GM21390 (cell line): ENCODE data around the gene EPS8L2.
"Not testable (repeated sequence)": the region's sequence is repeated elsewhere in the genome, so short reads cannot be mapped to it uniquely, and the experiment has no call there.

Experiments used
- ATAC-seq: cut with Tn5 transposase; IDR thresholded peaks from one replicate; pipeline ENCODE4 v1.9.1; 2021; ENCODE audit not compliant: unreplicated experiment

Gene EPS8L2

GRCh38 chr11:689625-690024 is 16.4 kb upstream of the EPS8L2 start:
- no peak for ATAC-seq

- not testable (repeated sequence) for ATAC-seq
These were observed 15.8 kb upstream of the EPS8L2 start for GRCh38 chr11:690244-690643.

DNA sequence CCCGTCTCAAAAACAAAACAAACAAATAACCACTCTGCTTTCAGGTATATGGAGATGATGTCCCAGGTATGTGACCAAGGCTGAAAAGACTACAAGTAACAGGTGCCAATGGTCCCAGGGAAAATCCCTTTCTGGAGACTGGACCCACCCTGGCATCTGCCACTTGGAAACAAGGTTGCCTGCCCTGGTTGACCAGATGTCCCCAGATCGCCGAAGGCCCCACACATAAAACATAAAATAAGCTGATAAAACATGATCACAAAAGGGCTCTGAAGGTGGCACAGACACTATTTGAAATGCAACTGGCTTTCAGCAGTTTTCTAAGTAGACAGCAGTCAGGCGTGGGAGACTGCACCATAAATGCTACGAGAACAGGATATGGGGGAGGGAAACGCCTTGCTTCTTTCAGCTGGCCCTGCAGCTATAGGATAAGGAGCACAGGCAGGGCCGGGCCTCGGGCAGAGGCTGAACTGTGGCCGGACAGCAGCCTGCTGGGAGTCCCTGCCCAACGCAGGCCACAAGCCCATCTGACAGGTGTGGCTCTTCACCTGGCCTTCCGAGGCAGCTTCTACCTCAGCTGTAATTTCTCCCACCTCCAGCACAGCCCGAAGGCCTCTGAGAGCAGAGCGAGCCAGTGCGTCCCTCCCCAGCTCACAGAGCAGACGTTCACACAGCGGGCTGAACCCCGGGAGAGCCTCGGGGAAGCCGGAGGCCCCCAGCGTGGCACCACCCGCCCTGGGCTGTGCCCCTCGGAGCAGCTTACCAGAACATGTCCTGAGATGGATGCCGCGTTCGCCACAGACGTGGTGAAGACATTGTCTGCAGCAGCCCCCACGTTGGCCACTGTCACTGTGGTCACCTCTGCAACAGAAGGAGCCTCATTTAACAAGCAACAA is 15.0 kb upstream of the EPS8L2 start:
- no peak for ATAC-seq

DNA sequence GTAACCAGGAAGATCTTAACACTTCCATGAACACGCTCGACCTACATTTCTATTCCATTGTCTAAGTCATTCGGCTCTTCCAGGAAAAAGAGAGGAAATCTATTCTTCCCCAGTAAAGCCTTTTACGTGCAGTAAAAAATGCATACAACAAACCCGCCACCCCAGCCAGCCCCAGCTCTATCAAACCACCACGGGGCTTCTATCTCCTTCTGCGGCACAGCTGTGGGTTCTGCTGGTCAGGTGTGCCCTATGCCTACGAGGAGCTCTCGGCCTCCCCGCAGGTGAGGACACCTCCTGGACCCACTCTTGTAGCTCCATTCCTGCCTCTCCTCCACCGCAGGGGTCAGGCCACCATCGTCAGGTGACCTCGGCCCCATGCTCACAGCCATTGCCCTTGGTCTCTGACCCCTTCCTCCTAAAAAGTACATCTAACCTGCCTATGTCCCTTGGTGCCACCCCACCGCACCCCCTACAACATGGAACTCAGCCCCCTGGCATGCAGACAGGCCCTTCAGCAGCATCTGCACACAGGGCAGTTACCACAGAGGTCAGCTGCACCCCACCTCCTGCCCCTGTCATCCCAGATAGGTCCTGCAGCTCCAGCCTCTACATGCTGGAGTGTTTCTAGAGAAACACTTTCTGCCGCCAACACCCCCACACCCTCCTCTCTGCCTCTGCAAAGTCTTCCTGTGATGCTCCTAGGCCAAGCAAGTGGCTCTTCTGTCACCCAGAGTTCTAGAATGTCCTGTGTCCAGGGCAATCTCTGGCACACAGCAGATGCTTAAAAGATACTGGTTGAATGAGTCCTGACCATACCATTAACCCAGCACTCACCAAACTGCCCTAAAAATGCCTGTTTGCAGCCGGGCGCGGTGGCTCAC is 14.1 kb upstream of the EPS8L2 start:
- no peak for ATAC-seq

DNA sequence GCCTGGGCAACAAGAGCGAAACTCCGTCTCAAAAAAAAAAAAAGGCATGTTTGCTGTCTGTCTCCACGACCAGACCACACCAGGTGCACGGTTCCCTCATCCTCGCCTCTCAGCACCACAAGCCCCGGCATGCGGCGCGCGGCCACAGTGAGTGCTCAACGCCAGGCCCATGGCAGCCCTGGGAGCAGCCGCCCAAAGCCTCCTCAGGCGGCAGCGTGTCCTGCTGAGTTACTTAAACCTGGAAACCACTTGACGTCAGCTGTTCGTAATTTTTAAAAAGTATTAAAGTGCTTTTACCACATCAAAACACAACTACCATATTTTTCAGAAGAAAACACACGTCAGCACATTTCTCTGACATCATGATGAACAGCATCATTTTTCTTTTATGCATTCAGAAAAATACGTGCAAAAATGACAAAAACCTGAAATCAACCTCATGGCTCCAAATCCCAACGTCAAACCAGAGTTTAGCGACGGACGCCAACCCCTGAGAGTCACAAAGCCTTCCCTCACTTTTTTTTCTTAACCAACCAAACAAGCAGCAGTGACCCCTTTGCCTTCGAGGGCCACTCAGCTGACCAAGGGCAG is 13.1 kb upstream of the EPS8L2 start:
- ATAC-seq = no peak

- ATAC-seq = no peak
These were observed 12.6 kb upstream of the EPS8L2 start for GRCh38 chr11:693415-693831.

- no peak for ATAC-seq
These were observed 12.0 kb upstream of the EPS8L2 start for GRCh38 chr11:693887-694562.

- peak; percentile 72 for ATAC-seq
These were observed 11.3 kb upstream of the EPS8L2 start, which contains the start of gene DEAF1 for GRCh38 chr11:694563-695287. TSS of gene DEAF1 (minus strand) at chr11:695222. CDS start at chr11:695047, 175 bp downstream.

- ATAC-seq = no peak
These were observed 10.8 kb upstream of the EPS8L2 start for GRCh38 chr11:695288-695537.

DNA sequence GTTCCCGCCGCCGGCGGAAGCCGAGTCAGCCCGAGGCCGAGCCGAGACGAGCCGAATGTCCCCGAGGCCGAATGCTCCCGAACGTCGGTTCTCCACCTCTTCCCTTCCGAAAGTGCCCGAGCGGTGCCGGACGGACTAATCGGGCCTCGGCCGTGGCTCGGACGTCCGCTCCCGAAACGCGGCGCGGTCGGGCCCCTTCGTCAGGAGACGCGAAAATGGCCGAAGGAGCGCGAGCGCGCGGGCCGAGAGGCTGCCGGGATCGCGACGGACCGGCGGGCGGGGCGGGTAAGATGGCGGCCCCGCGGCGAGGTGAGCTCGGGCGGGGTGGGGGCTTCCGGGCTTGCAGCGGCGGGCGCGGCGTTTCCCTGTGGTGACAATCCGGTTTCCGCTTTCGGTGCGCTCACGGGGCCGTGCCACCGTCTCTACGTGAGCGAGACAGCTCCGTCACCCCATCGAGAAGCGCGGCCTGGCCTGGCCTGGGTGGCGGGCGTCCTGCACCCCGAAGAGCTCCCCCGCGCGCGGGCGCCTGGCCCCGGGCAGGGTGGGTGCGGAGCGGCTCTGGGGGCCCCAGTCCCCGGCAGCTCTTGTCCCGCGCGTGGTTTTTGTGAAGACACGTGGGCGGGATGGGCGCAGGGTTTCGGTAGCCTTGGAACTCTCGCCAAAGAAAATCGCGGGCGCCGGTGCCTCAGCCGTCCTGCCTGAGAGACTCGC is 10.3 kb upstream of the EPS8L2 start, which contains the start of gene TMEM80:
TSS of gene TMEM80 (plus strand) at position 279 of the 711 bp plus-strand sequence. CDS start at position 291, 12 bp downstream.
- peak; percentile 67 for ATAC-seq

DNA sequence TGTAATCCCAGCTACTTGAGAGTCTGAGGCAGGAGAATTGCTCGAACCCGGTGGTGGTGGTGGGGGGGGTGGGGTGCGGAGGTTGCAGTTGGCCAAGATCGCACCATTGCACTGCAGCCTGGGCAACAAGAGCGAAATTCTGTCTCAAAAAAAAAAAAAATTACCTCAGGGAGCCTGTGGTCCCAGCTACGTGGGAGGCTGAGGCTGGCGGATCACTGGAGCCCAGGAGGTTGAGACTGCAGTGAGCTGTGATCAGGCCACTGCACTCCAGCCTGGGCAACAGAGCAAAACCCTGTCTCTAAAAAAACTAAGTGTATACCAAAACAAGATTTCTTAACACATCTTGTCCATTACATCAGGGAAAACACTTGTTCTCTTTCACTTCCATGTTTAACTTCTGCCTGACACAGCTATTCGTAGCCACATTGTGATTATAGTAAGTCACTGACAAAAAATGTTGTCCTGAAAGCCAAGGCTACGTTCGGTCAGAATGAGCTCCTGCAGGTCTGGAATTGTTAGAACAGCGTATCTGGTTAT is 9.0 kb upstream of the EPS8L2 start:
- ATAC-seq = no peak

GRCh38 chr11:697811-698311 is 8.2 kb upstream of the EPS8L2 start:
- no peak for ATAC-seq

DNA sequence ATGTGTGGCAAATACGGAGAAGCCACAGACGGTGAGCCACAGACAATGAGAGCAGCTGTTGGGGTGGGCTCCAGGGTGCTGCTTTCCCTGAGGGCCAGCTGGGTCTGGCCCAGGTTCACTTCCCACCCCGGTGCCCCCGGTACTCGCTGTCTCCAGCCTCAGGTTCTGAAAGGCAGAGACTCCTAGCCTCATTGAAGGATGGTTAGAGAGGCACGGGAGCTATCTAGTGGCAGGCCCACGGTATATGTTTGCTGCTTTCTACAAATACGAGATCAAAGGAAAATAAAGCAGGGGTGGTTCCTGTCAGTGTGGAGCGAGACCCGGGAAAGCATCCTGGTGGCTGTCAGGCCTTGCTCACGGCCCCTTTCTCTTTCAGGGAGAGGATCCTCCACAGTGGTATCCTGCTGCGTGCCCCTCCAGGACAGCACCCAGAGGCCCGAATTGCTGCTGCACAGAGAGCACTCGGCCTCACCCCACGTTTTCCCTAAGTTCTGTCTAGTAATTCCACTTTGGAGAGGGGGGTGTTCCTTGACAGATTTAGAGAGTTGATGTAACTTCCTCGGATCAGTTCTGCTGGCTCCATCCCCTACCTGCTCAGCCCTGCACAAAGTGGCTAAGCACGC is 7.4 kb upstream of the EPS8L2 start:
- ATAC-seq = no peak

DNA sequence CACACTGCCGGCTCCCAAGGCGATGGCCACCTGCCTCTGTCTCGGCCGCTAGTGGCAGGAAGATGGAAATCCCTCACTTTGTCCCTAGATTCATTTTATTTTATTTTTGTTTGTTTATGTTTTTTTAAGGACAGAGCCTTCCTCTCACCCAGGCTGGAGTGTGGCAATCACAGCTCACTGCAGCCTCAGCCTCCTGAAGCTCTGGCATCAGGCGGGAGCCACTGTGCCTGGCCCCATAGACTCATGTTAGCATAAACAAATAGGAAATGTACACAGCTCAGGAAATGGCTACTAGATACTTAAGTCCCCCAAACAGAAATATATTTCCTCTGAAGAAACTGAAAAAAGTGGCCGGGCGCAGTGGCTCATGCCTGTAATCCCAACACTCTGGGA is 6.9 kb upstream of the EPS8L2 start:
- ATAC-seq = no peak

- ATAC-seq = no peak
These were observed 6.3 kb upstream of the EPS8L2 start for GRCh38 chr11:699753-700152.

DNA sequence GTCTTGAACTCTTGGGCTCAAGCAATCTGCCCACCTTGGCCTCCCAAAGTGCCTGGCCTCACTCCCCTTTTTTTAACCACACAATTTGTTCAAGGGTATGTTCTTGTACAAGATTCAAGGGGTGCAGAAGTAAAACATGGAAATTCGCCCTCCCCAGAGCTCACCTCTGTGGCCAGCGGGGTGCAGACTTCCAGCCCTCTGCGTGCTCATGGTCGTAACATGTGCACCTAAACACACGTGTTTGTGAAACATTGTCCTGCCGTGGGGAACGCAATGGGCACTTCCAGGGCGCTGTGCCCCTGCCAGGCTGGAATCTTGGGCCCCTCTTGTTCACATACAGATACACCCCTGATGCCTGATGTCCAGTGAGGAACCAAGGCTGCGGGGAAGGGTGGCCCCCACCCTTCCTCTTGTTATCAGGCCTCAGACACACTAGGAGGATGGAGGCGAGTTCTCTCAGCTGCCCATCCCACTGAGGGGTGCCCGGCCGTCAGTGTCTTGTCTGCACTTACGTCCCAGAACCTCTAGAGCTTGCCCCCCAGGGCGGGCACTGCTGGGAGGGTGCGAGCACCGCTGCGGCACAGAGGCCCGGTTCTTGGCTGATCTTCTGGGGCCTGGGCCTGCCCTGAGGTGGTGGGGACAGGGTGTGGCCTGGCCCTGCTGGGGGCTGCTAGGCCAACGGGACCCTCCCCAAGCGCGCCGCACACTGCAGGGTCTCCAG is 4.1 kb upstream of the EPS8L2 start:
- ATAC-seq = no peak

DNA sequence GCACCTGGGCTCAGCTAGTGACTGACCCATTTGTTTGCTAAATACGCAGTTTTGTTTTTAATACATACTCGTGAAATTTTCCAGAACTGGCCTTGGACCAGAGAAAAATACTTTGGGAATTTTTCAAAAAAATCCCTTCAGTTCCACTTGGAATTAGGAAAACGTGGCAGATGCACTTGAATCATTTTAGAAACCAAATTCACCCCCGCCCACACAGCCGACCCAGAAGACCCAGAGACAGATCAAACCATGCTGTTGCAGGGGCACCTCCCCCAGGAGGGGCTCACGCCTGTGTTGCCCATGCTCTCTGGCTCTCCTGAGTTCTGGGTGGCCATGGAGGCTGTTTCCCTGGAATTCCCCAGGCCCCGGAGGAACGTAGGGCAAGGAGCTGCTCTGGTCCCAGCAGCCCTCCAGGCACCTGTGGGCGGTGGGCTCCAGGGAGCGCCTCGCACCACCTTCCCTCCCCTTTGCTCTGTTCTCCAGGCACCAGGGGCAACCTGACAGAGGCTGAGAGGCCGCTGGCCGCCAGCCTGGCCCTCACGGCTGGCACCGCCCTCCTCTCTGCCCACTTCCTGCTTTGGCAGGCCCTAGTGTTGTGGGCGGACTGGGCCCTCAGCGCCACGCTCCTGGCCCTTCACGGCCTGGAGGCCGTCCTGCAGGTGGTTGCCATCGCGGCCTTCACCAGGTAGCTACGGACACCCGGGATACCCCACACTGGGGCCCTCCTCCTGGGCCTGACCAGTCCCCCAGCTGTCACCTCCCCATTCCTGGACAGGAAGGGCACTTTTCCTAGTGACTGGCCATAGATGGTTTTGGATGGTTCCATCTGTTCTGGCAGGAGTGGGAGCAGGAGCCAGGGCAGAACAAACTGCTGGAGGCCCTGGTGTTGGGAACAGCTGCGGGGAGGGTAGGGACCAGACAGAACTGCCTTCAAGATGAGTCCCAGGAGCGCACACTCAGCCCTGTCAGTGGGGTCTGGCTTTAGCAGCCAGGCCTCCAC is 3.3 kb upstream of the EPS8L2 start:
- no peak for ATAC-seq
